ENCODE measurements around the gene ANKRD13A.

- TF ChIP-seq EZH2 (IDR thresholded peaks at IDR 0.05) (no peak), POLR2AphosphoS5 (IDR thresholded peaks at IDR 0.05; ENCODE audit: borderline replicate concordance, low read depth, low read length) (no peak)
These were observed 3.7 kb downstream of the ANKRD13A start for GRCh38 chr12:110002676-110003515.

All from SK-N-MC (cell line).